ENCODE results near the gene FOLH1. TPM values are rescaled to one million over a fixed set of nuclear protein-coding genes. Genes with fewer than 3 reads are reported as not detected.
"Not testable (repeated sequence)": the region's sequence is repeated elsewhere in the genome, so short reads cannot be mapped to it uniquely, and the experiment has no call there.

The FOLH1 gene
- total RNA-seq: not detected
- polyA plus RNA-seq: not detected

GRCh38 chr11:49208006-49208721 lies at the start of gene FOLH1:
Gene FOLH1, minus strand, starts transcription at chr11:49208602. Its CDS starts 193 bp downstream, at chr11:49208409.
- CTCF ChIA-PET (ENCODE audit: partially characterized antibody): no interaction called here
- DNase-seq: no peak
- Mint-ChIP-seq H3K27ac (no peak within 1 kb of the TSS), H3K4me3 (no peak within 1 kb of the TSS), H3K36me3 (no peaks in the 10 kb centered on the region), H3K9me3 (peaks cover 0 to 3% (median 0%) of the 10 kb centered on the region in 8 donors), H3K27me3 (peaks cover 0 to 6% of the 10 kb centered on the region in 2 donors), H3K4me1 (peaks cover 0 to 4% (median 1%) of the 10 kb centered on the region in 4 donors)
- POLR2A ChIA-PET (ENCODE audit: partially characterized antibody): no interaction called here
- H3K36me3 ChIP-seq (ENCODE audit: insufficient read depth, low read length): no peaks in the 10 kb centered on the region
- no peaks in the 10 kb centered on the region for H3K27me3 ChIP-seq (ENCODE audit: insufficient read depth, low read length)
- no peaks in the 10 kb centered on the region for H3K9me3 ChIP-seq (ENCODE audit: control insufficient read depth in 1 of 2, low read length in 2 of 2)
- no peaks in the 10 kb centered on the region for H3K4me1 ChIP-seq (ENCODE audit: insufficient read depth, low read length)
- no peak within 1 kb of the TSS for H3K4me3 ChIP-seq (ENCODE audit: low read length in 2 of 2)
- no peak within 1 kb of the TSS for H3K27ac ChIP-seq (ENCODE audit: low read depth, low read length)
- intact Hi-C loops (cut with micrococcal nuclease): no loop called here

GRCh38 chr11:49255148-49255547 lies 46.7 kb upstream of the FOLH1 start:
- H3K4me1 Mint-ChIP-seq; H3K27ac Mint-ChIP-seq; H3K27me3 ChIP-seq (ENCODE audit: insufficient read depth, low read length); H3K36me3 Mint-ChIP-seq; H3K4me3 ChIP-seq (ENCODE audit: low read length in 2 of 2); POLR2A ChIA-PET (ENCODE audit: partially characterized antibody); H3K27ac ChIP-seq (ENCODE audit: low read depth, low read length); CTCF ChIA-PET (ENCODE audit: partially characterized antibody); intact Hi-C loops (cut with micrococcal nuclease); H3K36me3 ChIP-seq (ENCODE audit: insufficient read depth, low read length); H3K27me3 Mint-ChIP-seq; H3K4me3 Mint-ChIP-seq; H3K4me1 ChIP-seq (ENCODE audit: insufficient read depth, low read length); H3K9me3 ChIP-seq (ENCODE audit: control insufficient read depth in 1 of 2, low read length in 2 of 2); DNase-seq; H3K9me3 Mint-ChIP-seq: not testable (repeated sequence)

GRCh38 chr11:49251212-49251611 lies 42.8 kb upstream of the FOLH1 start:
- H3K4me3 Mint-ChIP-seq; DNase-seq; H3K36me3 ChIP-seq (ENCODE audit: insufficient read depth, low read length); H3K9me3 ChIP-seq (ENCODE audit: control insufficient read depth in 1 of 2, low read length in 2 of 2); H3K4me1 Mint-ChIP-seq; H3K27me3 ChIP-seq (ENCODE audit: insufficient read depth, low read length); POLR2A ChIA-PET (ENCODE audit: partially characterized antibody); H3K36me3 Mint-ChIP-seq; H3K4me3 ChIP-seq (ENCODE audit: low read length in 2 of 2); H3K9me3 Mint-ChIP-seq; intact Hi-C loops (cut with micrococcal nuclease); H3K27ac ChIP-seq (ENCODE audit: low read depth, low read length); H3K27ac Mint-ChIP-seq; H3K27me3 Mint-ChIP-seq; CTCF ChIA-PET (ENCODE audit: partially characterized antibody); H3K4me1 ChIP-seq (ENCODE audit: insufficient read depth, low read length): not testable (repeated sequence)

- H3K36me3 Mint-ChIP-seq; H3K9me3 ChIP-seq (ENCODE audit: control insufficient read depth in 1 of 2, low read length in 2 of 2); H3K27me3 ChIP-seq (ENCODE audit: insufficient read depth, low read length); H3K27ac ChIP-seq (ENCODE audit: low read depth, low read length); H3K9me3 Mint-ChIP-seq; H3K27ac Mint-ChIP-seq; H3K36me3 ChIP-seq (ENCODE audit: insufficient read depth, low read length); intact Hi-C loops (cut with micrococcal nuclease); DNase-seq; POLR2A ChIA-PET (ENCODE audit: partially characterized antibody); H3K4me1 Mint-ChIP-seq; H3K4me3 ChIP-seq (ENCODE audit: low read length in 2 of 2); H3K4me3 Mint-ChIP-seq; CTCF ChIA-PET (ENCODE audit: partially characterized antibody); H3K27me3 Mint-ChIP-seq; H3K4me1 ChIP-seq (ENCODE audit: insufficient read depth, low read length): not testable (repeated sequence)
These were observed 42.2 kb upstream of the FOLH1 start for GRCh38 chr11:49250398-49251115.

GRCh38 chr11:49249363-49249762 lies 41.0 kb upstream of the FOLH1 start:
- H3K4me1 ChIP-seq (ENCODE audit: insufficient read depth, low read length); DNase-seq; H3K4me3 ChIP-seq (ENCODE audit: low read length in 2 of 2); H3K4me3 Mint-ChIP-seq; H3K27ac ChIP-seq (ENCODE audit: low read depth, low read length); H3K27me3 Mint-ChIP-seq; intact Hi-C loops (cut with micrococcal nuclease); POLR2A ChIA-PET (ENCODE audit: partially characterized antibody); H3K9me3 ChIP-seq (ENCODE audit: control insufficient read depth in 1 of 2, low read length in 2 of 2); H3K36me3 ChIP-seq (ENCODE audit: insufficient read depth, low read length); CTCF ChIA-PET (ENCODE audit: partially characterized antibody); H3K36me3 Mint-ChIP-seq; H3K9me3 Mint-ChIP-seq; H3K27me3 ChIP-seq (ENCODE audit: insufficient read depth, low read length); H3K27ac Mint-ChIP-seq; H3K4me1 Mint-ChIP-seq: not testable (repeated sequence)

GRCh38 chr11:49233685-49234084 lies 25.3 kb upstream of the FOLH1 start:
- intact Hi-C loops (cut with micrococcal nuclease); H3K27ac ChIP-seq (ENCODE audit: low read depth, low read length); H3K4me3 ChIP-seq (ENCODE audit: low read length in 2 of 2); H3K9me3 Mint-ChIP-seq; H3K27me3 ChIP-seq (ENCODE audit: insufficient read depth, low read length); CTCF ChIA-PET (ENCODE audit: partially characterized antibody); H3K4me1 Mint-ChIP-seq; H3K27ac Mint-ChIP-seq; H3K27me3 Mint-ChIP-seq; H3K4me3 Mint-ChIP-seq; DNase-seq; H3K4me1 ChIP-seq (ENCODE audit: insufficient read depth, low read length); POLR2A ChIA-PET (ENCODE audit: partially characterized antibody); H3K36me3 ChIP-seq (ENCODE audit: insufficient read depth, low read length); H3K9me3 ChIP-seq (ENCODE audit: control insufficient read depth in 1 of 2, low read length in 2 of 2); H3K36me3 Mint-ChIP-seq: not testable (repeated sequence)

GRCh38 chr11:49233019-49233418 lies 24.6 kb upstream of the FOLH1 start:
- H3K9me3 Mint-ChIP-seq; intact Hi-C loops (cut with micrococcal nuclease); DNase-seq; H3K9me3 ChIP-seq (ENCODE audit: control insufficient read depth in 1 of 2, low read length in 2 of 2); H3K36me3 ChIP-seq (ENCODE audit: insufficient read depth, low read length); CTCF ChIA-PET (ENCODE audit: partially characterized antibody); H3K27ac ChIP-seq (ENCODE audit: low read depth, low read length); H3K27me3 ChIP-seq (ENCODE audit: insufficient read depth, low read length); H3K36me3 Mint-ChIP-seq; H3K27ac Mint-ChIP-seq; H3K4me1 Mint-ChIP-seq; H3K4me1 ChIP-seq (ENCODE audit: insufficient read depth, low read length); POLR2A ChIA-PET (ENCODE audit: partially characterized antibody); H3K4me3 Mint-ChIP-seq; H3K4me3 ChIP-seq (ENCODE audit: low read length in 2 of 2); H3K27me3 Mint-ChIP-seq: not testable (repeated sequence)

All from CD4-positive, alpha-beta memory T cell (primary cell).